Transverse colon (tissue), 4 donors: ENCODE data around the gene GPR34. TPM values are rescaled to one million over a fixed set of nuclear protein-coding genes. Genes with fewer than 3 reads are reported as not detected.

Experiments
- DNase-seq: peaks from one replicate; pipeline ENCODE4 v3.0.0-alpha.2; 2019
- H3K27ac ChIP-seq, 4 donors: fragments of 200-600 bp; sonication (generic); 2 replicates each; pipeline ENCODE4 v1.5.1; 2016 to 2018; ENCODE audit warnings: inconsistent platforms in 4 of 4
- H3K27me3 ChIP-seq: fragments of 200-600 bp; sonication (generic); 2 replicates; pipeline ENCODE4 v1.5.1; 2017; ENCODE audit warnings: inconsistent platforms
- H3K36me3 ChIP-seq, 4 donors: fragments of 200-600 bp; sonication (generic); 2 replicates each; pipeline ENCODE4 v1.5.1; 2017 to 2019; ENCODE audit warnings: inconsistent platforms in 4 of 4
- H3K4me1 ChIP-seq, 4 donors: fragments of 200-600 bp; sonication (generic); 2 replicates each; pipeline ENCODE4 v1.5.1; 2017 to 2020; ENCODE audit warnings: inconsistent platforms in 4 of 4
- H3K4me3 ChIP-seq, 4 donors: fragments of 200-600 bp; sonication (generic); 1 replicate in 1 of 4; 2 replicates in 3 of 4; pipeline versions ENCODE4 v1.5.1 to v1.6.1; 2017 to 2019; ENCODE audit warnings: inconsistent platforms in 4 of 4
- H3K9me3 ChIP-seq, 2 donors: fragments of 200-600 bp; sonication (generic); 2 replicates each; pipeline ENCODE4 v1.5.1; 2017 to 2019; ENCODE audit warnings: inconsistent platforms in 2 of 2
- CTCF ChIP-seq, 5 experiments: fragments of 200-600 bp in 3 of 5; fragments of 450-650 bp in 2 of 5; sonication (generic) in 3 of 5; IDR thresholded peaks; 1 replicate in 2 of 5; 2 replicates in 3 of 5; pipeline ENCODE4 v1.5.1; 2016 to 2017; ENCODE audit warnings: antibody characterized with exemption in 5 of 5, inconsistent platforms in 3 of 5, mild to moderate bottlenecking in 2 of 5, moderate library complexity in 1 of 5
- EP300 ChIP-seq: sonication (generic); formaldehyde crosslinking; IDR thresholded peaks from one replicate; pipeline ENCODE4 v1.6.1; 2017; ENCODE audit warnings: antibody characterized with exemption, low read depth
- POLR2A ChIP-seq: fragments of 450-650 bp; IDR thresholded peaks from one replicate; pipeline ENCODE4 v1.6.1; 2016; ENCODE audit warnings: antibody characterized with exemption, mild to moderate bottlenecking, moderate library complexity
- POLR2AphosphoS5 ChIP-seq, 3 donors: sonication (generic); formaldehyde crosslinking; IDR thresholded peaks; one replicate each; pipeline ENCODE4 v1.6.1; 2016; ENCODE audit warnings: antibody characterized with exemption in 3 of 3
- WGBS, 2 donors: methylation state at CpG; one replicate each; pipeline ENCODE4 v1.1.5; 2018; ENCODE audit warnings: low coverage in 1 of 2; 5-methylcytosine and 5-hydroxymethylcytosine counted together
- in situ Hi-C, 4 donors: fragments of 200-750 bp; cut with MboI; loops; one replicate each; pipeline versions ENCODE4 v1.15.0 to v1.15.1; 2017; ENCODE audit warnings: low sequenced_read_pairs in 3 of 4, low pct_ligation_motif_present in 1 of 4, low pct_unique_long_range_greater_than_20kb in 1 of 4
- intact Hi-C: fragments of 100-400 bp; cut with DNase I; formaldehyde crosslinking; loops from one replicate; pipeline ENCODE4 v1.15.1; 2023; ENCODE audit warnings: low total_unique reads
- total RNA-seq, 4 donors: library from RNA; depleted of rRNA; stranded (reverse); fragments of >200 nt; gene quantifications; one replicate each; pipeline ENCODE4 v1.1.0, GENCODE V29; 2016

GPR34 gene
- total RNA-seq, 4 donors from 2014 or later = 1.00 to 6.7 (median 4.3) TPM

DNA sequence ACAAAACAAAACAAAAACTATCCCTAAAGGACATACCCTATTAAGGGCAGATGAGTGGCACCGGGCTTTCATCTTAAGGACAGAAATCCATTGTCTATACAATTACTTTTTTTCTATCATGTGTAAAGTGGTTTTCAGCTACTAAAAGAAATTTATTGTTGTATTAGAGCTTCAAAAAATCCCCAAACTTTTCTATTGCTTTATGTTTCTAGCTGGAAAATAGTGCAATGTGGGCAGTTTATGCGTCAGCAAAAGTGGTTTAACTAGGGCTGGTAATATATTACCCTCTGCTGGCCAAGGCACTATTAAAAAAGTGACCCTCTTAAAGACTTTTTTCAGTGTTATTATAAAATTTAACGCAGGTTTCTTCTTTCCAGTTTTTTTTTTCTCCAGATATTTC, 19.7 kb downstream of the GPR34 start:
- WGBS, 2 donors = 42 to 53% methylated on average over 3 of the region's 3 CpGs
- no peak for DNase-seq
- Histone ChIP-seq H3K27me3 (no peaks in the 10 kb centered on the region), H3K9me3 (no peaks in the 10 kb centered on the region), H3K4me1 (no peaks in the 10 kb centered on the region), H3K27ac (no peak overlapping the region), H3K4me3 (no peak overlapping the region), H3K36me3 (no peaks in the 10 kb centered on the region)
- intact Hi-C loops (no loop called here), in situ Hi-C loops (no loop called here)
- TF ChIP-seq POLR2AphosphoS5 (IDR thresholded peaks at IDR 0.05) (no peak), POLR2A (no peak), CTCF (IDR thresholded peaks at IDR 0.05) (no peak), EP300 (no peak)

GRCh38 chrX:41711021-41711667, 22.4 kb downstream of the GPR34 start:
- WGBS, 2 donors = 87% methylated on average over 5 of the region's 5 CpGs; no CpG with 5 or more reads in 1 of the 2 donors
- in situ Hi-C loops = no loop called here
- intact Hi-C loops = no loop called here
- Histone ChIP-seq H3K36me3 (no peaks in the 10 kb centered on the region), H3K4me1 (no peaks in the 10 kb centered on the region), H3K9me3 (no peaks in the 10 kb centered on the region), H3K27me3 (no peaks in the 10 kb centered on the region), H3K27ac (no peak overlapping the region), H3K4me3 (no peak overlapping the region)
- TF ChIP-seq CTCF (IDR thresholded peaks at IDR 0.05) (no peak), EP300 (no peak), POLR2AphosphoS5 (IDR thresholded peaks at IDR 0.05) (no peak), POLR2A (no peak)
- no peak for DNase-seq

DNA sequence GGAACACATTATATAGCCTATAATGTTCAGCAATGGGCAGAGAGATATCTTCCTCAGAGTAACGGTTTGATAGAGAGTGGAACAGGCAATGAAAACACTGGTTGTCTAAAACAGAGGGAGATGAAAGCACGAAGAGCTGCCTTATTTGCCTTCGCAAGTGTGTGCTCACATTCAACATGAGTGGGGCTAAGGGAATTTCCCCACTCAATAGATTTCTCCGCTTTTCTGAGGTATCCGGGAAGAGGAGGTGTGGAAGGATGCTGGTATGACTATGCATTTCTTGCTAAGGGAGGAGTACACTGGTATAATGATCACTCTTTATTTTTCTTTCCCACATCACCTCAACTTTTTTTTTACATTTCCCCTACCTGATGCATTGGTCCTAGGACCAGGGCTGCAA, 27.4 kb downstream of the GPR34 start:
- 93 to 100% methylated on average over 1 to 5 of the region's 5 CpGs for WGBS, 2 donors
- DNase-seq = no peak

GRCh38 chrX:41716767-41717473, 28.1 kb downstream of the GPR34 start:
- Histone ChIP-seq H3K4me1 (no peaks in the 10 kb centered on the region), H3K9me3 (no peaks in the 10 kb centered on the region), H3K36me3 (no peaks in the 10 kb centered on the region), H3K27me3 (no peaks in the 10 kb centered on the region), H3K27ac (no peak overlapping the region), H3K4me3 (no peak overlapping the region)
- 65 to 76% methylated on average over 4 to 12 of the region's 12 CpGs for WGBS, 2 donors
- no peak for TF ChIP-seq CTCF (IDR thresholded peaks at IDR 0.05)
- TF ChIP-seq EP300 = no peak
- no peak for TF ChIP-seq POLR2AphosphoS5 (IDR thresholded peaks at IDR 0.05)
- no peak for TF ChIP-seq POLR2A
- no peak for DNase-seq
- intact Hi-C loops = no loop called here
- in situ Hi-C loops = no loop called here

More for the DNA sequence above, 27.4 kb downstream of the GPR34 start:
- no peaks in the 10 kb centered on the region for H3K4me1 ChIP-seq
- no peak overlapping the region for H3K4me3 ChIP-seq
- H3K36me3 ChIP-seq = no peaks in the 10 kb centered on the region
- no peak overlapping the region for H3K27ac ChIP-seq
- intact Hi-C loops = no loop called here
- in situ Hi-C loops = no loop called here
- H3K9me3 ChIP-seq = no peaks in the 10 kb centered on the region
- no peaks in the 10 kb centered on the region for H3K27me3 ChIP-seq
- TF ChIP-seq CTCF (IDR thresholded peaks at IDR 0.05) = no peak
- no peak for TF ChIP-seq POLR2AphosphoS5 (IDR thresholded peaks at IDR 0.05)
- TF ChIP-seq POLR2A = no peak
